Stimulated activated CD4-positive, alpha-beta T cell treated with anti-CD3 and anti-CD28 coated beads, Interleukin-4, amount 100 ng/mL, for 4 hours (primary cell): ENCODE measurements around the gene LZTS3.
"Not testable (repeated sequence)": the region's sequence is repeated elsewhere in the genome, so short reads cannot be mapped to it uniquely, and the experiment has no call there.

Source experiments
- DNase-seq, 2 experiments: peaks; one replicate each; pipeline ENCODE4 v3.0.0-alpha.2; 2020

LZTS3 gene

GRCh38 chr20:3166913-3167342, 6.4 kb downstream of the LZTS3 start:
- DNase-seq = no peak

DNA sequence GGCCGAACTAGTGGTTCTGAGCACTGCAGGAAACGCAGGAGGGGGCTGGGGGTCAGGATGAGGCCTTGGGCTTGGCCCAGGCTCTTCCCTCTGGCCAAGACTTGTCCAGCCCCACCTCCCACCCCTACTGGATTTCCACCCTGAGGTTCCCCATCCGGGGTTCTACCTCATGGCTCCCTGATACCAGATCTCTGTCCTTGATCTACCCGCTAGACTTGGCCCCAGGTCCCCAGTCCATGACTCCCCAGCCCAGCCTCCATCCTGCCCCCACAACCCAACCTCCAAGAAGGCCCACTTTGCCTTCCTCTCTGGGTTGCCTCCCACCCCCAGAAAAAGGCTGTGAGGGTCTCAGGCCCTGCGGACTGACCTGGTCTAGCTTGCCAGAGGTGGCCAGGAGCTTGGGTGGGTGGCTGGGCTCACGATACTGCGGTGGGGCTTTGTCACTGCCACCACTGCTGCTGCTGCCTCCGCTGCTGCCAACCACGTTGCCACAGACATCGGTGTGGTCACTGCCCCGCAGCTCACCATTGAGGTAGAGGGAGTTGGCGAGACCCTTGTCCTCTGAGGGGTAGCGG, 6.9 kb downstream of the LZTS3 start:
- no peak for DNase-seq

DNA sequence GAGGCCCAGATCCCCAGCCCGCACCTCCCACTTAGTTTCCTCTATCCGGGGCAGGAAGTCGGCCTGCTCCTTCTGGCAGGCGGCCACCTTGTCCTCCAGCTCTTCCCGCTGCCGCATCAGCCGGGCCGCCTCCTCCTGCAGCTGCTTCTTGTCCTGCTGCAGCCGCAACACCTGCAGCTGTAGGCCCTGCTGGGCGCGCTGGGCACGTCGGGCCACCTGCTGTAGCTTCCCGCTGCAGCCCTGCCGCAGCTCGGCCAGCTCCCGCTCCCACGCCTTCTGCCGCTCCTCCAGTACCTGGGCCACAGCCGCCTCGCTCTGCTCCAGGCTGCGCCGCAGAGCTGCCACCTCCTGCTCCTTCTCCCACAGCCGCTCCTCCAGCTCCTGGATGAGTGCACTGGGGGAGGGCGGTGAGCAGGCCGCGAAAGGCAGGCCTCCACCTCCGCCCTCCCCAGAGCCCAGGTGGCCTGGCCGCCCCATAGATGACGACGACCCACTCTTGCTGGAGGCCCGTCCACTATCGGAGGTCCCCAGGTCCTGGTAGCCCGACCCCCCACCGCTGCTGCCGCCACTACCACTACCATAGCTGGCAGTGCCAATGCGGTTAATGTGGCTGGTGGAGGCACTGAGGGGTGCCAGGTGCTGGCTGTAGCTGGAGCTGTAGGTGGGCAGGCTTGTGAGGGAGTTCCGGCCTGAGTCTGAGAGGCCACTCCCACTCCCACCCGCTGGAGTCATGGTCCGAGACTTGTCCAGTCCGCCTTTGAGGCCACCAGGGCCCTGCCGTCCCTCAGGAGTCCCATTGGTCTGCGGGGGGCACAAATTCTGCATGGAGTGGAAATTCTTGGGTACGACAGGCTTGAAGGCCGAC, 7.6 kb downstream of the LZTS3 start:
- DNase-seq = no peak

DNA sequence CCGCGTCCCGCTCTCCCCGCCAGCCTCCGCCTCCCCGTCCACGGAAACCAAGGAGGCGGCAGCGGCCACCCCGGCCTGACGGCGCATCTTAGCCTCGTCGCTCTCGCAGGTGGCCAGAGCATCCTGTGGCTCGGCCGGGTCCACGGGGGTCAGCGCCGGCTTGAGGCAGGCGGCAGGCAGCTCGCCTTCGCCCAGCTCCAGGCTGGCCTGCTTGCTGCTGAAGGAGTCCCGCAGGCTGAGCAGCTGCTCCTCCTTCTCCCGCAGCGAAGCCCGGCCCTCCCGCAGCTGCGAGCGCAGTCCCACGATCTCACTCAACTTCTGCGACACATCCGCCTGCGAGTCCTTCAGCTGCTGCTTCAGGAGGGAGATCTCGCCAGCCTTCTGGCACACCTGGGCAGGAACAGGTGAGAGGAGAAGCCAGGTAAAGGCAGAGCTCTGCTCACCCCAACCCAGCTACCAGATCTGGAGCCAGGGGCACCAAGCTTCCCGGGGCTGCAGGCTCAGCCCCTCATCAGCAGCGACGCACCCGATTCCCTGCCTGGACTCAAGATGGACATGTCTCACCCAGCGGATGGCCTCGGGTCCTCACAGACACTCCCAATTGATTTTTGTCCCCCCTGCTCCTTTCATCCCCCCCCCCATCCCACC, 8.5 kb downstream of the LZTS3 start:
- no peak for DNase-seq

DNA sequence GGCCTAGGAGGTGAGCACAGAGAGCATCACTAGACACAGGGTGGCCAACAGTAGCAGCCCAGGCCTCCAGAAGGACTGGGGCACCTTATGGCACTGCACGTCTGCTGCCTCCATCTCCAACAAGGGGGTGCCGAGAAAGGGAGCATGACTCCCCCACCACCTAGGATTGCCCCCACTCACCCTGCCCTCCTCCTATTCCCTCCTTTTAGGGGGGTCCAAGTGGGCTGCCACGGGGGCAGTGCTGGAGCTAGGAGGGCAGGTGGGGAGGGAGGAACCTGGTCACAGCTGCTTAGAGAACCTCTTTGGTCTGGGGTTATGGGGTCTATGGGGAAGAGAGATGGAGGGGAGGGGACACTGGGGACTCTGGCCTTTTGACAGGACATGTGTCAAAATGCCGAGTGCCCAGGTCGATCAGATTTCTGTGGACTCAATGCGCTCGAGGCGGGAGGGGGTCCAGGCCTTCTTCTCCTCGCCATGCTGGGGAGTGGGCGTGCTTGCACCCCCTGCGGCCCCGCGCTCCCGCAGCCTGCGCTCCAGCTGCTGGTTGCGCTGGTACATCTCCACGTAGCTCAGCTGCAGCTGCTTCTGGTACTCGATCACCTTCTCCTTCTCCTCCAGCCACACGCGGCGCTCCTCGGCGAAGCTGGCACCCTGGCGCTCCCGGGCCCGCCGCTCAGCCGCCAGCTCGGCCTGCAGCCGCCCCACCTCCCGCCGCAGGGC, 9.1 kb downstream of the LZTS3 start:
- no peak for DNase-seq

GRCh38 chr20:3163099-3164042, 10.0 kb downstream of the LZTS3 start:
- DNase-seq = no peak

DNA sequence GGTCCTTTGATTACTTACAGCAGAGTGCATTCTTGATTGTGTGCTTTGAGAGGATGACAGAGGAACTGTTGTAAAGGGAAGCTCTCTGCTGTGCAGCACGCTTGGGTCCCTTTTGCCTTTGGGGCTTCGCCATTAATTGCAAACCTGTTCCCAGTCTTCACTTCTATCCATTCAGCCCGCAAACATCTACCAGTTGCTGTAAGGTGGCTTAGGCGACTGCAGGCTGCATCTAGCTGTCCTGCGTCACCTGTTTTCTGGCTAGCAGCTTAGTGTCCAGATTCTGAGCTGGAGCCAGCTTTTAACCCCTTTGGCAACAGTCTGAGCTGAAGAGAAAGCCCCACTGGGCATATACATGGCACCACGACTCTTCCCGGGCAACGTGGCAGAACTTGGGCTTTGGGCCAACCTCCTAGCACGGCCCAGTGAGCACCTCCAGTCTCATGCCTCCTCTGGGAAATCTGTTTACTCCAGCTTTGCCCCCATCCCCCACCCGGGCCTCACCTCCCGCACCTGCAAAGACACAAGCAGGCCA, 11.2 kb downstream of the LZTS3 start:
- DNase-seq = no peak

DNA sequence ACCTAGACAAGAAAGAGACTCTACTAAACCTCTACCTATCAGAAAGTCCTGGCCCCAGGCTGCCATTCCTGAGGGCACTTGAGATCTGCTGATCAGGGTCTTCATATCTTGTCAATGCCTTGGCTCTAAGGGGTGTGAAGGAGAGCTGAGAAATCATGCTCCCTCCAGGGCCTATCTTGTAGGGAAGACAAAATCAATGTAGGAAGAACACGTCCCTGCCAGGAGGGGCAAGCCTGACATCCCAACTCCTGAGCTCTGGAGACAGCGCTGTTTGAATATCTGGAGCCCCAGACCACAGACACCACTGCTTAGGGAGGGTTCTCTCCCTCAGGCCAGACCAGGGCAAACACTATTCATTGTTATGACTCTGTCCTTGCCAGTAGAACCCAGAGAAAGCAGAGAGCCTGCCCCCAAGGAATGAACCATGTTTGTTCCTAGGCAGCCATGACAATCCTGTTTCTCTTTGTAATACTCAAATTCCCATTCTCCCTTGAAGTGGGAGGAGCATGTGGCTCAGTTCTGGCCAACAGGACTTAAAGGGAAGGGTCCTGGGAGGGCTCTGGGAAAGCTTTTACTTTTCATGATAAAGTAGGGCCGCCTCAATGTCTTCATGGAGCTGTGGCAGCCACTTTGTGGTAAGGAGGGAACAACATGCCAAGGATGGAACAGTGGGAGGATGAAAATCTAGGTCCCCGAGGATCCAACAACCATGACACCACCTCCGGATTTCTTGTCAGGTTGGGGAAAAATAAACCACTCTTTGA, 11.9 kb downstream of the LZTS3 start:
- no peak for DNase-seq

GRCh38 chr20:3160418-3160817, 12.9 kb downstream of the LZTS3 start:
- no peak for DNase-seq

DNA sequence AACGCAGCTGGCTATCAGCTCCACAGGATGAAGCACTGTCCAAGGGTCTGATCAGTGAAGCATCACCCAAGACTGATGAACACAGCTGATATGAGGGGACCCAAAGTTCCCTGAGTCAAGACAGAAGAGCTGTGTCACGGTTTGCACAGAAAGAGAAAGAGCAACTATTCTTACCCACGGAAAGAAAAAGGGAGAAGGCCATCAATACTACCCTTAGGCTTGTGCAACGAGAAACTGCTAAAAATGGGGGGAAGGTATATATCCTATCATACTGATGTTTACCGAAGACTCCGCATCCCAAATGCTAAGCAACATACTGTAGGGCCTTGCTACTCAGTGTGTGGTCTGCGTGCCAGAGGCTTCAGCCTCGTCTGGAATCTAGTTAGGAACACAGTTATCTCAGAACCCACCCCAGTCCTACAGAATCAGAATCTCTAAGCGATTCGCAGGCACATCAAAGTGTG, 14.3 kb downstream of the LZTS3 start:
- no peak for DNase-seq

- no peak for DNase-seq
Observed at GRCh38 chr20:3157817-3158216, 15.5 kb downstream of the LZTS3 start.

DNA sequence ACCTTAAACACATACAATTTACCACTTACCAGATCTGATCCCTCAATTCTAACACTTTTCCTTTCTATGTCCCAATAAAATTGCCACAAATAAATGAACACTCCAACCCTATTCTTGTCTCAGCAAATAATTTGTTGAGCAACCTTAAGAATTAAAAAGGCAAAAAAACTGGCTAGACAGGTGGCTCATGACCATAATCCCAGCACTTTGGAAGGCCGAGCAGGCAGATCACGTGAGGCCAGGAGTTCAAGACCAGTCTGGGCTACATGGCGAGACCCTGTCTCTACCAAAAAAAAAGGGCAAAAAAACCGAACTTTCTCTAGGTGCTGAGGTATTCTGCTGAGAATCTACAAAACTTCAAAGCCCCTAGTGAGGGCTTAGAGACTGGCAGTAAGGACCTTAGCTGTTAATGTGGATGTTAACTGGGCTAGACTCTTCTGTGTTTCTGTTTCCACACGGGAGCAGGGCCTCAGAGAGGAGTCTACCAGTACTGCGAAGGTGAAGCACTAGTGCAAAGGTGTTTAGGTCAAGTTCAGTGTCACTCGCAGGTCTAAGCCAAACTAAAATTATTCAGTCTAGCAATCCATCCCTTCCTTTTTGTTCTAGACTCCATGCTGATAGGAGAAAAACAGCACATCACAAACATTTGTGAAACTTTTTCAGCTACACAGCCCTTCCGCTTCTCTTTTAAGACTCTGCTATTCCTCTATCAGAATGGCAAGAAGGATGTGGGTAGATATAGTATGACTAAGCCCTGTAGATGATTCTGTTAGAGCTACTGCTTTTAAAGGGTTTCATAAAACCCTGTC, 16.3 kb downstream of the LZTS3 start:
- no peak for DNase-seq

GRCh38 chr20:3152057-3152644, 21.2 kb downstream of the LZTS3 start:
- DNase-seq = not testable (repeated sequence)

DNA sequence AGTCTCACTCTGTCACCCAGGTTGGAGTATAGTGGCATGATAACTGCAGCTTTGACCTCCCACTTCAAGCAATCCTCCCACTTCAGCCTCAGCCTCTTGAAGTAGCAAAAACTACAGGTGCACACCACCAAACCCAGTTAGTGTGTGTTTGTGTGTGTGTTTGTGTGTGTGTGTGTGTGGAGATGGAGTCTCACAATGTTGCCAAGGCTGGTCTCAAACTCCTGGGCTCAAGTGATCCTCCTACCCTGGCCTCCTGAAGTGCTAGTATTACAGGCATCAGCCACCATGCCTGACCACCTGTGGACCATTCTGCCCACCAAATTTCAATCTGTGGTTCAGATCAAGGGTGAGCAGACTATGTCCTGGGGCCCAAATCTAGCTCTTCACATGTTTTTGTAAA, 22.4 kb downstream of the LZTS3 start:
- DNase-seq = no peak

GRCh38 chr20:3146732-3147341, 26.5 kb downstream of the LZTS3 start:
- no peak for DNase-seq

GRCh38 chr20:3141757-3142156, 31.6 kb downstream of the LZTS3 start:
- DNase-seq = no peak

GRCh38 chr20:3137492-3137891, 35.9 kb downstream of the LZTS3 start:
- DNase-seq = no peak

GRCh38 chr20:3135507-3136070, 37.8 kb downstream of the LZTS3 start:
- no peak for DNase-seq

DNA sequence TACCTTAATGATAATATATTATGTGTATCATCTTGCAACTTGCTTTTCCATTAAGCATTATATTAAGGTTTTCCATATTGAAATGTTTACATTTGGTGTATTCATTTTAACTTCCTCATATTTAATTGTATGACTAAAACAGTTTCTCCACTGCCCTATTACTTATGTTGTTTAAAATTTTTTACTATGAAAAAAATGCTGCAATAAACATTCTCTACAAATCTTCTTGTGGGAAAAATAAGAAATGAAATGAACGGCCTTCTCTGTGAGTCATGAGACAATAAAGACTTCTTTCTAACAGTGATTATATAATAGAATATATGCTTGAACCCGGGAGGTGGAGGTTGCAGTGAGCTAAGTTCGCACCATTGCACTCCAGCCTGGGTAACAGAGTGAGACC, 39.2 kb downstream of the LZTS3 start:
- no peak for DNase-seq
